ENCODE results near the gene SPATA33.

GRCh38 chr16:89689142-89689541, 31.5 kb downstream of the SPATA33 start:
- no peak for TF ChIP-seq EZH2phosphoT487 (IDR thresholded peaks at IDR 0.05; ENCODE audit: insufficient read depth, low read depth)
- no peak for TF ChIP-seq EZH2 (IDR thresholded peaks at IDR 0.05; ENCODE audit: insufficient read depth, poor library complexity, severe bottlenecking)

Measured in GM23248 (cell line).